Stimulated activated CD8-positive, alpha-beta memory T cell treated with anti-CD3 and anti-CD28 coated beads, Interleukin-15, amount 100 ng/mL, for 48 hours (primary cell): Measurements from ENCODE around the gene NME8.
"Not testable (repeated sequence)": the region's sequence is repeated elsewhere in the genome, so short reads cannot be mapped to it uniquely, and the experiment has no call there.

Experiments
- DNase-seq, 2 donors: peaks; one replicate each; pipeline ENCODE4 v3.0.0-alpha.2; 2020; ENCODE audit warnings: low read depth in 2 of 2

NME8 gene

GRCh38 chr7:37848297-37848696 is at the start of gene NME8:
Gene NME8 (plus strand): TSS chr7:37848597. CDS start chr7:37850267, 1,670 bp downstream.
- DNase-seq, result no peak

- DNase-seq, result no peak
Measured at GRCh38 chr7:37806152-37806551, 42.2 kb upstream of the NME8 start.

- DNase-seq, result not testable (repeated sequence)
Measured at GRCh38 chr7:37812161-37812580, 36.2 kb upstream of the NME8 start.

GRCh38 chr7:37815671-37816371 is 32.6 kb upstream of the NME8 start:
- DNase-seq, result no peak

- no peak for DNase-seq
Measured at GRCh38 chr7:37816922-37817590, 31.3 kb upstream of the NME8 start.

GRCh38 chr7:37817591-37817960 is 30.8 kb upstream of the NME8 start:
- DNase-seq, result no peak

GRCh38 chr7:37817996-37818720 is 30.2 kb upstream of the NME8 start:
- DNase-seq, result no peak

- DNase-seq, result no peak
Measured at GRCh38 chr7:37820708-37821468, 27.5 kb upstream of the NME8 start.

GRCh38 chr7:37822946-37823345 is 25.5 kb upstream of the NME8 start:
- DNase-seq, result no peak

GRCh38 chr7:37823557-37823956 is 24.8 kb upstream of the NME8 start:
- DNase-seq, result no peak

- DNase-seq, result no peak
Measured at GRCh38 chr7:37825038-37825437, 23.4 kb upstream of the NME8 start.

GRCh38 chr7:37826825-37827224 is 21.6 kb upstream of the NME8 start:
- no peak for DNase-seq

- no peak for DNase-seq
Measured at GRCh38 chr7:37831244-37831643, 17.2 kb upstream of the NME8 start.

- no peak for DNase-seq
Measured at GRCh38 chr7:37832194-37832593, 16.2 kb upstream of the NME8 start.

GRCh38 chr7:37833107-37833817 is 15.1 kb upstream of the NME8 start:
- peak in 1 of 2 donors; percentile 8 for DNase-seq

- DNase-seq, result no peak
Measured at GRCh38 chr7:37833818-37834146, 14.6 kb upstream of the NME8 start.

GRCh38 chr7:37853468-37853867 is 5.1 kb downstream of the NME8 start:
- DNase-seq, result no peak

GRCh38 chr7:37882086-37882485 is 33.7 kb downstream of the NME8 start:
- no peak for DNase-seq

GRCh38 chr7:37893359-37893758 is 45.0 kb downstream of the NME8 start:
- no peak for DNase-seq

- no peak for DNase-seq
Measured at GRCh38 chr7:37894671-37895070, 46.3 kb downstream of the NME8 start.

GRCh38 chr7:37899712-37900247 is 51.4 kb downstream of the NME8 start:
- DNase-seq, result no peak
